ENCODE measurements around the gene FAM107A.

FAM107A gene

GRCh38 chr3:58565621-58566397, 11.4 kb downstream of the FAM107A start:
- Mint-ChIP-seq H3K4me1 (ENCODE audit: low read depth) (no peaks in the 10 kb centered on the region), H3K27me3 (no peaks in the 10 kb centered on the region), H3K36me3 (ENCODE audit: low read depth) (no peaks in the 10 kb centered on the region), H3K4me3 (no peak overlapping the region), H3K27ac (no peak overlapping the region), H3K9me3 (no peaks in the 10 kb centered on the region)

- Mint-ChIP-seq H3K27ac (no peak overlapping the region), H3K4me1 (ENCODE audit: low read depth) (no peaks in the 10 kb centered on the region), H3K36me3 (ENCODE audit: low read depth) (no peaks in the 10 kb centered on the region), H3K9me3 (no peaks in the 10 kb centered on the region), H3K4me3 (no peak overlapping the region), H3K27me3 (no peaks in the 10 kb centered on the region)
Measured at GRCh38 chr3:58564456-58565160, 12.6 kb downstream of the FAM107A start.

GRCh38 chr3:58564054-58564453, 13.1 kb downstream of the FAM107A start:
- no peaks in the 10 kb centered on the region for H3K27me3 Mint-ChIP-seq
- no peak overlapping the region for H3K27ac Mint-ChIP-seq
- H3K4me3 Mint-ChIP-seq: no peak overlapping the region
- no peaks in the 10 kb centered on the region for H3K36me3 Mint-ChIP-seq (ENCODE audit: low read depth)
- H3K4me1 Mint-ChIP-seq (ENCODE audit: low read depth): no peaks in the 10 kb centered on the region
- H3K9me3 Mint-ChIP-seq: no peaks in the 10 kb centered on the region

GRCh38 chr3:58563386-58564035, 13.7 kb downstream of the FAM107A start:
- Mint-ChIP-seq H3K4me3 (no peak overlapping the region), H3K27ac (no peak overlapping the region), H3K36me3 (ENCODE audit: low read depth) (no peaks in the 10 kb centered on the region), H3K4me1 (ENCODE audit: low read depth) (no peaks in the 10 kb centered on the region), H3K9me3 (no peaks in the 10 kb centered on the region), H3K27me3 (no peaks in the 10 kb centered on the region)

- H3K4me3 Mint-ChIP-seq: no peak overlapping the region
- H3K27me3 Mint-ChIP-seq: no peaks in the 10 kb centered on the region
- H3K9me3 Mint-ChIP-seq: no peaks in the 10 kb centered on the region
- H3K36me3 Mint-ChIP-seq (ENCODE audit: low read depth): no peaks in the 10 kb centered on the region
- H3K27ac Mint-ChIP-seq: no peak overlapping the region
- H3K4me1 Mint-ChIP-seq (ENCODE audit: low read depth): no peaks in the 10 kb centered on the region
Measured at GRCh38 chr3:58562498-58562897, 14.7 kb downstream of the FAM107A start.

- Mint-ChIP-seq H3K27me3 (peaks cover 2% of the 10 kb centered on the region), H3K4me1 (ENCODE audit: low read depth) (no peaks in the 10 kb centered on the region), H3K27ac (no peak overlapping the region), H3K9me3 (no peaks in the 10 kb centered on the region), H3K4me3 (no peak overlapping the region), H3K36me3 (ENCODE audit: low read depth) (no peaks in the 10 kb centered on the region)
Measured at GRCh38 chr3:58560771-58561311, 16.4 kb downstream of the FAM107A start.

GRCh38 chr3:58559586-58559985, 17.6 kb downstream of the FAM107A start:
- no peaks in the 10 kb centered on the region for H3K9me3 Mint-ChIP-seq
- no peak overlapping the region for H3K4me3 Mint-ChIP-seq
- H3K36me3 Mint-ChIP-seq (ENCODE audit: low read depth): no peaks in the 10 kb centered on the region
- no peaks in the 10 kb centered on the region for H3K4me1 Mint-ChIP-seq (ENCODE audit: low read depth)
- H3K27ac Mint-ChIP-seq: no peak overlapping the region
- H3K27me3 Mint-ChIP-seq: peaks cover 6% of the 10 kb centered on the region

- no peaks in the 10 kb centered on the region for H3K36me3 Mint-ChIP-seq (ENCODE audit: low read depth)
- no peaks in the 10 kb centered on the region for H3K4me1 Mint-ChIP-seq (ENCODE audit: low read depth)
- H3K4me3 Mint-ChIP-seq: no peak overlapping the region
- no peaks in the 10 kb centered on the region for H3K9me3 Mint-ChIP-seq
- peaks cover 6% of the 10 kb centered on the region for H3K27me3 Mint-ChIP-seq
- H3K27ac Mint-ChIP-seq: no peak overlapping the region
Measured at GRCh38 chr3:58557491-58557890, 19.7 kb downstream of the FAM107A start.

- no peak overlapping the region for H3K4me3 Mint-ChIP-seq
- no peaks in the 10 kb centered on the region for H3K36me3 Mint-ChIP-seq (ENCODE audit: low read depth)
- peaks cover 6% of the 10 kb centered on the region for H3K27me3 Mint-ChIP-seq
- no peaks in the 10 kb centered on the region for H3K9me3 Mint-ChIP-seq
- H3K4me1 Mint-ChIP-seq (ENCODE audit: low read depth): no peaks in the 10 kb centered on the region
- H3K27ac Mint-ChIP-seq: no peak overlapping the region
Measured at GRCh38 chr3:58556761-58557221, 20.4 kb downstream of the FAM107A start.

- peaks cover 4% of the 10 kb centered on the region for H3K36me3 Mint-ChIP-seq (ENCODE audit: low read depth)
- H3K9me3 Mint-ChIP-seq: peaks cover 5% of the 10 kb centered on the region
- H3K4me3 Mint-ChIP-seq: no peak overlapping the region
- H3K4me1 Mint-ChIP-seq (ENCODE audit: low read depth): no peaks in the 10 kb centered on the region
- no peak overlapping the region for H3K27ac Mint-ChIP-seq
- peaks cover 6% of the 10 kb centered on the region for H3K27me3 Mint-ChIP-seq
Measured at GRCh38 chr3:58556001-58556400, 21.2 kb downstream of the FAM107A start.

GRCh38 chr3:58555203-58555602, 22.0 kb downstream of the FAM107A start:
- no peak overlapping the region for H3K27ac Mint-ChIP-seq
- peaks cover 5% of the 10 kb centered on the region for H3K9me3 Mint-ChIP-seq
- H3K4me1 Mint-ChIP-seq (ENCODE audit: low read depth): no peaks in the 10 kb centered on the region
- H3K36me3 Mint-ChIP-seq (ENCODE audit: low read depth): peaks cover 4% of the 10 kb centered on the region
- no peak overlapping the region for H3K4me3 Mint-ChIP-seq
- H3K27me3 Mint-ChIP-seq: peaks cover 6% of the 10 kb centered on the region

- peaks cover 6% of the 10 kb centered on the region for H3K27me3 Mint-ChIP-seq
- no peaks in the 10 kb centered on the region for H3K4me1 Mint-ChIP-seq (ENCODE audit: low read depth)
- H3K4me3 Mint-ChIP-seq: no peak overlapping the region
- no peak overlapping the region for H3K27ac Mint-ChIP-seq
- peaks cover 4% of the 10 kb centered on the region for H3K36me3 Mint-ChIP-seq (ENCODE audit: low read depth)
- peaks cover 5% of the 10 kb centered on the region for H3K9me3 Mint-ChIP-seq
Measured at GRCh38 chr3:58553003-58553402, 24.2 kb downstream of the FAM107A start.

GRCh38 chr3:58551636-58552180, 25.5 kb downstream of the FAM107A start:
- H3K4me1 Mint-ChIP-seq (ENCODE audit: low read depth): no peaks in the 10 kb centered on the region
- peaks cover 6% of the 10 kb centered on the region for H3K27me3 Mint-ChIP-seq
- H3K9me3 Mint-ChIP-seq: peaks cover 5% of the 10 kb centered on the region
- peaks cover 4% of the 10 kb centered on the region for H3K36me3 Mint-ChIP-seq (ENCODE audit: low read depth)
- H3K4me3 Mint-ChIP-seq: no peak overlapping the region
- H3K27ac Mint-ChIP-seq: no peak overlapping the region

- no peaks in the 10 kb centered on the region for H3K9me3 Mint-ChIP-seq
- no peaks in the 10 kb centered on the region for H3K27me3 Mint-ChIP-seq
- H3K4me1 Mint-ChIP-seq (ENCODE audit: low read depth): no peaks in the 10 kb centered on the region
- H3K27ac Mint-ChIP-seq: no peak overlapping the region
- no peaks in the 10 kb centered on the region for H3K36me3 Mint-ChIP-seq (ENCODE audit: low read depth)
- no peak overlapping the region for H3K4me3 Mint-ChIP-seq
Measured at GRCh38 chr3:58544541-58544940, 32.6 kb downstream of the FAM107A start.
